Measurements from ENCODE around the gene PEA15. TPM values are rescaled to one million over a fixed set of nuclear protein-coding genes. Genes with fewer than 3 reads are reported as not detected.

PEA15 gene
- total and polyA plus RNA-seq, 9 of the 15 experiments (the other 6 are each of a cell fraction or from before 2014, with no cell fraction given) = 8.2 to 175 (median 35.4) TPM

GRCh38 chr1:160161965-160162705 is 43.0 kb upstream of the PEA15 start (continued):
- peak; percentile 43; the same call in 1 of the 2 replicates for TF ChIP-seq REST (IDR thresholded peaks at IDR 0.05; ENCODE audit: borderline replicate concordance)
- no peak for TF ChIP-seq REST (CRISPR knock-in tag; IDR thresholded peaks at IDR 0.05; ENCODE audit: low read depth)
- TF ChIP-seq SMC3 (conservative IDR thresholded peaks at IDR 0.05; ENCODE audit: insufficient read depth, low read depth, low read length) = peak; percentile 45; the same call in 1 of the 2 replicates
